Measurements from ENCODE around the gene PPP1R10.

The PPP1R10 gene

DNA sequence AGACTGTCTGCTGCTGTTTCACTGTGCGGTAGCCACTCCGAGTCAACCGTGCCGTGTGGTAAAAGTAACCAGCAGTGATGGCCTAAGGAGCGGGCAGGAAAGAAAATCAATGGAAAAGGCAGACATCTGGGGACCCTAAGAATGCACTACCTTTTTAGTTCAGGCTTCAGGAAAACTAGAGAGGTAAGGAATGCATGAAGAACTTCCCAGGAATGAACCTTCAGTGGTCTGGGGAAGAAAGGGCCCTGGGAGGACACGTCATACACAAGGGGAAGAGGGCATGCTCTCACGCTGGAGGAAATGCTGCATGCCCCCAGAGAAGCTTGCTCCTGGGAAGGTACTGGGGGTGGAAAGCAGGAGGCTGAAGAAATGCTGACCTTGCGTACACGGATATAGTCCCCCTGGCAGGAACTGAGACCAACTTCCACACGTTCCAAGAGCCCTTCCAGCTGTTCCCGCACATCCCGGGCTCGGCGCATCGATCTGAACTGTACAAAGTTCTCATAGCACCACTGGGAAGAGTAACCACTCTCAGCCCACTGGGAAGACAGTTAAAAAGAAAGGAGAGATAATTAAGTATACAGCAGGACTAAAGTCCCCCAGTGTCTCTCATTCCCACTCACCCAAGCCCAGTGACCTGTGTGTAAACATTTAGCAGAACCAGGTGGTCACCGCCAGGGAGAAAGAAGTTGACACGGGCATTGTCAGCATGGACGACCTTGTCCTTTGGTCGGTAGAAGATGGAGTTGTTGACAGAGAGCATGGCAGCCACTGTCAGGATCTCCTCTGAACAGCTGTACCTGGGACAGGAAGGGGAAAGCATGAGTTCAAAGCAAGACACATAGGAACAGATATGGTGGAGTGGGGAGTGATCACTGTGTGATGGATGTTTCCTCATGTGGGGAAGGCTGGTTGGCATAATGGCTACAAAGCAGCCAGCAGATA lies 38.0 kb upstream of the PPP1R10 start:
- no peak overlapping the region for H3K4me3 ChIP-seq (ENCODE audit: low read length)
- no peak for DNase-seq (ENCODE audit: low read depth)
- TF ChIP-seq CTCF (conservative IDR thresholded peaks at IDR 0.05; ENCODE audit: low read depth, low read length) = no peak

DNA sequence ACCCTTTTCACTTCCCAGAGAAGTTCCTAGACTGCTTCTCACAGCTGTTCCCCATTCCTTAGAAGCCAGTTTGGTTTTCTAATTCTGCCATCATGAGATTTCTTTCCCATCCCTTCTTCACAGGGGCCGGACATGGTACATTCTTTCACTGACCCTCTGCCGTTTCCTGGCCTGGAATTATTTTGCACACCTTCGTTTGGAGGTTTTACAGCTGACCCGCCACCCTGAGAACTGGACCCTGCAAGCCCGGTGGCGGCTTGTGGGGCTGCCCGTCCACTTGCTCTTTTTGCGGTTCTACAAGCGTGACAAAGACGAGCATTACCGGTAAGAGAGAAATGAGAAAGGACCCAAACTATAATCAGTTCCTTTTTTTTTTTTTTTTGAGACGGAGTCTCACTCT lies 34.1 kb upstream of the PPP1R10 start:
- no peak for DNase-seq (ENCODE audit: low read depth)
- no peak for TF ChIP-seq CTCF (conservative IDR thresholded peaks at IDR 0.05; ENCODE audit: low read depth, low read length)

DNA sequence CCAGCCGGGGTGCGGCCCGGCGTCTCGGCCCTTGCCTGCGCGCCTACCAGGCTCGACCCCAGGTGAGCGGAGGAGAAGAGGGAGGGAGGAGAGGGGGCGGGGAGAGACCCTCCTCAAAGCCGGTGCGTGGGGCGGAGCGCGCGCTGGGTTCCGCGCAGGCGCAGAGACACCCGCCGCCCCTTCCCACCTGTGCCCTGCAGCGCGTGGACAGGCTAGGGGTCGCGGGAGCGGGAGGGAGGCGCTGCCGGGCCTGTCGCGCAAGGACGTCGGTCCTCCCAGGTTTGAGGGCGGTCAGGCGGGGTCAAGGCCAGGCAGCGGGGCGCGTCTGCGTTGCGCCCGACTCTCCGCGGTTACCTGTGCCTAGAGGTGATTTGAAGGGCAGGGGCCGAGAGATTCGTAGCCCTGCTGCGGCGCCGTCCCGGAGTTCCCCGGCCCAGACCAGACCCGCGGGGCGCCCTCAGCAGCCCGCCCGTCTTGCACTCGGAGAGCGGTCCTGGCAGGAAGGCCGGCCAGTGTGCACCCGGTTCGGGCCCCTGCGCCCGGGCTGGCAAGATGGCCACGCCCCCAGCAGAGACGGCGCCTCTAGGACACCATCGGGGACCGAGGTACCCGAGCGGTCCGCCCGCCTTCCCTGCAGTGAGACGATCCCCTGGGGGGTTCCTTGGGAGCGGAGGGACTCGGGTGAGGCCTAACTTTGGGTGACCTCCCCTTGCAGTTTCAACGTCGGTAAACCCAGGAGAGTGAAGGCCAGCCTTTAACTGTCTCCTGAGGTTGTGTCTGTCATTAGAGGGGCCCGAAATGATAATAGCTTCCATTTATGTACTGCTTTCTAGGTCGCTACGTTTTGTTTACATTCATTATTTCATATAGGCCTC lies 30.4 kb upstream of the PPP1R10 start:
- DNase-seq (ENCODE audit: low read depth) = no peak
- no peak for TF ChIP-seq CTCF (conservative IDR thresholded peaks at IDR 0.05; ENCODE audit: low read depth, low read length)
- peak overlapping the region; percentile 60 for H3K4me3 ChIP-seq (ENCODE audit: low read length)

More for the DNA sequence above, 34.1 kb upstream of the PPP1R10 start:
- H3K4me3 ChIP-seq (ENCODE audit: low read length) = no peak overlapping the region

DNA sequence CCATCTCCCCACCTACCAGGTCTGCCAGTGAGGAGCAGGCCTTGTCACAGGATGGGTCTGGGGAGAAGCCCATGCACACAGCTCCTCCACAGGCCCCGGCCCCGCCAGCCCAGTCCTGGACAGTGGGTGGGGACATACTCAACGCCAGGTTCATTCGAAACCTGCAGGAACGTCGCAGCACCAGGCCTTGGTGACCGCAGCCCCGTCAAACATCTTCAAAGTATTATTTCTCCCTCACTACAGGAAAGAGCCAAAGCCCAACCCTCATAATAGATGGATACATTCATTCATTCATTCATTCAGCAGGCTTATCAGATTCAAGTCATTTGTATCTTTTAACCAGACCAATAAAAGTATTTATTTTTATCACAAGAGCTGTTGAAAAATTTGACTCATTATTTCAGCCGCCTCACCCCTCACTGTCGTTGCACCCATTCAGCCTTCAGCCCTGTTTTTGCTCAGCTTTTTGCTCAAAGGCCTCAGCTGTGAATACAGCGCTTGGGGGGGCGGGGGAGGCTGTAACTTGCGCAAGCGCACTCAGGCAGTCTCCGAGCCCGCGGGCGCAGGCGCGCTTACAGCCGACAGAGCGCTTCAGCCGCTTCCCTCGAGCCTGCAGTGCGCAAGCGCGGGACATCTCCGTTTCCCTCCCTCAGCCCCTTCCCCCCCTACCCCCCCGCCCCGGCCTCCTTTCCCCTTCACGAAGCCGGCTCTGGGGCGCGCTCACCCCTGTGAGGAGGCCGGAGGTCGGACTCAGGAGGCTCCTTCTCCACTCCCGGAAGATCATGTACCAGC lies 29.6 kb upstream of the PPP1R10 start, which contains the start of gene C6orf136:
TSS of gene C6orf136 (plus strand) at position 684 of the 792 bp plus-strand sequence. CDS start at position 783, 99 bp downstream.
- H3K4me3 ChIP-seq (ENCODE audit: low read length) = peak within 1 kb of the TSS; percentile 60
- TF ChIP-seq CTCF (conservative IDR thresholded peaks at IDR 0.05; ENCODE audit: low read depth, low read length) = no peak
- DNase-seq (ENCODE audit: low read depth) = peak; percentile 62

- DNase-seq (ENCODE audit: low read depth) = no peak
- H3K4me3 ChIP-seq (ENCODE audit: low read length) = no peak overlapping the region
- no peak for TF ChIP-seq CTCF (conservative IDR thresholded peaks at IDR 0.05; ENCODE audit: low read depth, low read length)
Measured at GRCh38 chr6:30645989-30646388, 28.9 kb upstream of the PPP1R10 start.

GRCh38 chr6:30644769-30645168 lies 27.7 kb upstream of the PPP1R10 start:
- no peak overlapping the region for H3K4me3 ChIP-seq (ENCODE audit: low read length)

More at GRCh38 chr6:30644769-30645168, 27.7 kb upstream of the PPP1R10 start:
- TF ChIP-seq CTCF (conservative IDR thresholded peaks at IDR 0.05; ENCODE audit: low read depth, low read length) = no peak
- no peak for DNase-seq (ENCODE audit: low read depth)
